ENCODE results near the gene USP40.

GRCh38 chr2:233449081-233449901 lies 117.3 kb downstream of the USP40 start:
- TF ChIP-seq GATA2 (IDR thresholded peaks at IDR 0.05; ENCODE audit: low read depth, low read length) (no peak), GATA3 (IDR thresholded peaks at IDR 0.05; ENCODE audit: low read depth, low read length) (no peak)

Measured in SH-SY5Y (cell line).